Measurements from ENCODE around the gene WIPF2.

The WIPF2 gene

GRCh38 chr17:40283662-40284061, 64.6 kb downstream of the WIPF2 start:
- no peak for TF ChIP-seq FEZF1 (tag by site-specific recombination; IDR thresholded peaks at IDR 0.05)
- TF ChIP-seq KLF10 (tag by site-specific recombination; IDR thresholded peaks at IDR 0.05) = peak; percentile 47
- TF ChIP-seq ZNF76 (tag by site-specific recombination; IDR thresholded peaks at IDR 0.05; ENCODE audit: borderline replicate concordance, low read depth) = no peak
- peak; percentile 67 for TF ChIP-seq PRDM6 (tag by site-specific recombination; IDR thresholded peaks at IDR 0.05)
- no peak for TF ChIP-seq ZFP69B (tag by site-specific recombination; IDR thresholded peaks at IDR 0.05)
- peak; percentile 34; the same call in 1 of the 2 replicates for TF ChIP-seq ZBTB21 (tag by site-specific recombination; IDR thresholded peaks at IDR 0.05)
- peak; percentile 50; the same call in 1 of the 2 replicates for TF ChIP-seq KLF17 (tag by site-specific recombination; IDR thresholded peaks at IDR 0.05)
- peak; percentile 50; the same call in 1 of the 2 replicates for TF ChIP-seq INSM2 (tag by site-specific recombination; IDR thresholded peaks at IDR 0.05)
- no peak for TF ChIP-seq ZNF175 (tag by site-specific recombination; IDR thresholded peaks at IDR 0.05)
- TF ChIP-seq ZNF629 (tag by site-specific recombination; IDR thresholded peaks at IDR 0.05) = peak; percentile 78
- no peak for TF ChIP-seq ZNF311 (tag by site-specific recombination; IDR thresholded peaks at IDR 0.05; ENCODE audit: borderline replicate concordance)
- no peak for TF ChIP-seq ZNF350 (tag by site-specific recombination; IDR thresholded peaks at IDR 0.05)
- TF ChIP-seq OSR2 (tag by site-specific recombination; IDR thresholded peaks at IDR 0.05) = no peak
- POLR2A ChIA-PET = interaction anchor here (1.6 to 5.9 kb wide), 2 partner anchors 34 to 64 kb away, joined by 3 to 33 read pairs; partner anchors contain the start of gene WIPF2
- Histone ChIP-seq H3K4me1 (ENCODE audit: control insufficient read depth, insufficient read depth, low read length) (no peaks in the 10 kb centered on the region), H3K36me3 (ENCODE audit: control insufficient read depth in 2 of 2, insufficient read depth in 1 of 2, low read length in 2 of 2) (peaks cover 13 to 42% of the 10 kb centered on the region in 2 experiments), H3K4me3 (ENCODE audit: low read depth, low read length) (no peak overlapping the region), H3K27ac (ENCODE audit: extremely low read depth, low read depth, low read length) (no peak overlapping the region), H3K9me3 (ENCODE audit: control insufficient read depth, insufficient read depth, low read depth, low read length) (no peaks in the 10 kb centered on the region)
- CTCF ChIA-PET = interaction anchor here (0.7 to 6.1 kb wide), 13 partner anchors 8 to 197 kb away, joined by 3 to 40 read pairs (median 6); no protein-coding TSS in a partner anchor

- no peaks in the 10 kb centered on the region for H3K9me3 ChIP-seq (ENCODE audit: control insufficient read depth, insufficient read depth, low read depth, low read length)
- H3K36me3 ChIP-seq (ENCODE audit: control insufficient read depth in 2 of 2, insufficient read depth in 1 of 2, low read length in 2 of 2) = peaks cover 13 to 41% of the 10 kb centered on the region in 2 experiments
- TF ChIP-seq ZNF549 (tag by site-specific recombination; IDR thresholded peaks at IDR 0.05) = no peak
- no peak for TF ChIP-seq ZNF747 (tag by site-specific recombination; IDR thresholded peaks at IDR 0.05)
- TF ChIP-seq KLF10 (tag by site-specific recombination; IDR thresholded peaks at IDR 0.05) = 0 out of 2 replicates have a peak, but pooled peaks have one; percentile 20
- TF ChIP-seq ZSCAN30 (tag by site-specific recombination; IDR thresholded peaks at IDR 0.05) = no peak
- 0 out of 2 replicates have a peak, but pooled peaks have one; percentile 2 for TF ChIP-seq KLF17 (tag by site-specific recombination; IDR thresholded peaks at IDR 0.05)
- TF ChIP-seq HOXC10 (CRISPR knock-in tag; IDR thresholded peaks at IDR 0.05) = no peak
- TF ChIP-seq SCRT2 (tag by site-specific recombination; IDR thresholded peaks at IDR 0.05) = no peak
- 0 out of 2 replicates have a peak, but pooled peaks have one; percentile 20 for TF ChIP-seq ZSCAN4 (tag by site-specific recombination; IDR thresholded peaks at IDR 0.05)
- TF ChIP-seq SP7 (tag by site-specific recombination; IDR thresholded peaks at IDR 0.05) = peak; percentile 43; the same call in 1 of the 2 replicates
- TF ChIP-seq SCRT1 (tag by site-specific recombination; IDR thresholded peaks at IDR 0.05; ENCODE audit: borderline replicate concordance) = no peak
- peak; percentile 49; the same call in 1 of the 2 replicates for TF ChIP-seq ZBTB17 (tag by site-specific recombination; IDR thresholded peaks at IDR 0.05)
- no peak for TF ChIP-seq ZNF16 (tag by site-specific recombination; IDR thresholded peaks at IDR 0.05; ENCODE audit: low read depth)
- TF ChIP-seq ZNF239 (tag by site-specific recombination; IDR thresholded peaks at IDR 0.05) = no peak
- no peak for TF ChIP-seq ZNF768 (tag by site-specific recombination; IDR thresholded peaks at IDR 0.05)
- H3K27ac ChIP-seq (ENCODE audit: extremely low read depth, low read depth, low read length) = no peak overlapping the region
- H3K4me1 ChIP-seq (ENCODE audit: control insufficient read depth, insufficient read depth, low read length) = peaks cover 3% of the 10 kb centered on the region
- ChIA-PET CTCF (interaction anchor here (0.6 to 6.1 kb wide), 21 partner anchors 9 to 198 kb away, joined by 3 to 40 read pairs (median 3); no protein-coding TSS in a partner anchor), POLR2A (interaction anchor here (0.6 to 5.9 kb wide), 6 partner anchors 33 to 185 kb away, joined by 3 to 33 read pairs (median 3); partner anchors contain the start of gene WIPF2)
- no peak overlapping the region for H3K4me3 ChIP-seq (ENCODE audit: low read depth, low read length)
Observed at GRCh38 chr17:40284085-40284713, 65.1 kb downstream of the WIPF2 start.
